AG04450 (cell line): ENCODE data around the gene PRADC1. TPM values are rescaled to one million over a fixed set of nuclear protein-coding genes. Genes with fewer than 3 reads are reported as not detected.

ENCODE experiments used
- CTCF ChIA-PET: fragments of 300-600, 350-600 bp; formaldehyde crosslinking; extraction: SDS; loops from one replicate; lab custom pipeline; 2022; ENCODE audit warnings: antibody characterized with exemption, inconsistent platforms; lab: Charles Lee
- POLR2A ChIA-PET: fragments of 350-600 bp; formaldehyde crosslinking; extraction: SDS; loops from one replicate; lab custom pipeline; 2021; ENCODE audit warnings: antibody characterized with exemption, inconsistent platforms; lab: Yijun Ruan, JAX
- DNase-seq: peaks from one replicate; pipeline ENCODE4 v3.0.0-alpha.2; 2011; ENCODE audit warnings: low read depth, low spot score
- H3K27ac ChIP-seq: one replicate; pipeline ENCODE4 v1.5.1; 2012; ENCODE audit warnings: low read depth, low read length, control low read depth
- H3K27me3 ChIP-seq: one replicate; pipeline ENCODE4 v1.6.0; 2012; ENCODE audit warnings: low read length; ENCODE audit not compliant: control insufficient read depth, insufficient read depth
- H3K4me3 ChIP-seq: 2 replicates; pipeline ENCODE4 v1.5.1; 2011; ENCODE audit warnings: mild to moderate bottlenecking, low read depth, low read length, control low read depth
- H3K9me3 ChIP-seq: 2 replicates; pipeline ENCODE4 v1.5.1; 2012; ENCODE audit warnings: low read length; ENCODE audit not compliant: control insufficient read depth, insufficient read depth
- polyA plus RNA-seq: library from polyadenylated mRNA; depleted of rRNA; stranded (reverse); fragments of >200 nt; gene quantifications from 2 replicates; pipeline ENCODE4 v1.2.3, GENCODE V29; 2011
- TF ChIP-seq, protein P1 (sequence below): IDR thresholded peaks from 2 replicates; pipeline ENCODE4 v1.5.1; 2011; ENCODE audit warnings: low read depth, low read length, control low read depth, inconsistent platforms

Gene PRADC1
- polyA plus RNA-seq, 1 experiment, result 11.6 TPM

DNA sequence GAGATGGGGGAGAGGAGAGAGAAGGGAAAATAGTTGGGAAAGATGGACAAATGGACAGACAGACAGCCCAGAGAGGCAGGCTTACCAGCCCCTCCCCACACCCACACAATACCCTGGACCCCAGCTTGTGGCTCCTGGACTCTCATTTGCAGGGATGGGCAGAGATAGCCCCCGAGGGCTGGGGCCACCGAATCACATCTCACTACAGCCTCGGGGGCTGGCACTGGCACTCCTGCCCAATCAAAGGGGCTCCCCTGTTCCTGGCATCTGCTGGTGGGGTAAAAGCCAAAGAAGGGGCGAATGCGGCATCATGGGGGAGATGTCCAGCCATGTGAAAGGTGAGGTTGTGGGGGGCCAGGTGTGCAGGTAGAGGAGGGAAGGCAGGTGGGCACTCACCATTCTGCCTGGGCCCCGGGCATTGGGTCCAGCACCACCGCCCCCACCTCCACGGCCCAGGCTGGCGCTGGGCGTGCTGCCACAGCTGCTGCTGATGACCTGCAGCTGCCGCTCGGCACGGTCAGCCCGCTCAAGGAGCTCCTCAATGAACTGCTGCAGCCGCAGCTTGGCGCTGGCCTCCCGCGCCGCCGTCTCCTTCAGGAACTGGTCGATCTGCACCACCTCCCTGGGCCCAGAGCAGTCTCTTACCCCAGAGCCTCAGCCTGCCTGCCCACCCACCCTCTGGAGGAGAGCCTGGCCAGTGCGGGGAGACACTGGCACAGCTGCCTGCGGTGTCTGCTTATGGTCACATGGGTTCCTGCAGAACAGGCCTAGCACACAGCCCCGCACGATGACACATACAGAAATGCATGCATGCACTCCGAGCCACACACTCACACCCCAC is 33.2 kb upstream of the PRADC1 start:
- no peak overlapping the region for H3K27ac ChIP-seq
- H3K4me3 ChIP-seq, result no peak overlapping the region
- no peak for DNase-seq
- CTCF ChIA-PET, result no interaction called here
- H3K27me3 ChIP-seq, result peaks cover 27% of the 10 kb centered on the region
- no peaks in the 10 kb centered on the region; the same call in 1 of the 2 replicates for H3K9me3 ChIP-seq
- TF ChIP-seq, protein P1, sequence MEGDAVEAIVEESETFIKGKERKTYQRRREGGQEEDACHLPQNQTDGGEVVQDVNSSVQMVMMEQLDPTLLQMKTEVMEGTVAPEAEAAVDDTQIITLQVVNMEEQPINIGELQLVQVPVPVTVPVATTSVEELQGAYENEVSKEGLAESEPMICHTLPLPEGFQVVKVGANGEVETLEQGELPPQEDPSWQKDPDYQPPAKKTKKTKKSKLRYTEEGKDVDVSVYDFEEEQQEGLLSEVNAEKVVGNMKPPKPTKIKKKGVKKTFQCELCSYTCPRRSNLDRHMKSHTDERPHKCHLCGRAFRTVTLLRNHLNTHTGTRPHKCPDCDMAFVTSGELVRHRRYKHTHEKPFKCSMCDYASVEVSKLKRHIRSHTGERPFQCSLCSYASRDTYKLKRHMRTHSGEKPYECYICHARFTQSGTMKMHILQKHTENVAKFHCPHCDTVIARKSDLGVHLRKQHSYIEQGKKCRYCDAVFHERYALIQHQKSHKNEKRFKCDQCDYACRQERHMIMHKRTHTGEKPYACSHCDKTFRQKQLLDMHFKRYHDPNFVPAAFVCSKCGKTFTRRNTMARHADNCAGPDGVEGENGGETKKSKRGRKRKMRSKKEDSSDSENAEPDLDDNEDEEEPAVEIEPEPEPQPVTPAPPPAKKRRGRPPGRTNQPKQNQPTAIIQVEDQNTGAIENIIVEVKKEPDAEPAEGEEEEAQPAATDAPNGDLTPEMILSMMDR, result no peak
- POLR2A ChIA-PET, result no interaction called here

DNA sequence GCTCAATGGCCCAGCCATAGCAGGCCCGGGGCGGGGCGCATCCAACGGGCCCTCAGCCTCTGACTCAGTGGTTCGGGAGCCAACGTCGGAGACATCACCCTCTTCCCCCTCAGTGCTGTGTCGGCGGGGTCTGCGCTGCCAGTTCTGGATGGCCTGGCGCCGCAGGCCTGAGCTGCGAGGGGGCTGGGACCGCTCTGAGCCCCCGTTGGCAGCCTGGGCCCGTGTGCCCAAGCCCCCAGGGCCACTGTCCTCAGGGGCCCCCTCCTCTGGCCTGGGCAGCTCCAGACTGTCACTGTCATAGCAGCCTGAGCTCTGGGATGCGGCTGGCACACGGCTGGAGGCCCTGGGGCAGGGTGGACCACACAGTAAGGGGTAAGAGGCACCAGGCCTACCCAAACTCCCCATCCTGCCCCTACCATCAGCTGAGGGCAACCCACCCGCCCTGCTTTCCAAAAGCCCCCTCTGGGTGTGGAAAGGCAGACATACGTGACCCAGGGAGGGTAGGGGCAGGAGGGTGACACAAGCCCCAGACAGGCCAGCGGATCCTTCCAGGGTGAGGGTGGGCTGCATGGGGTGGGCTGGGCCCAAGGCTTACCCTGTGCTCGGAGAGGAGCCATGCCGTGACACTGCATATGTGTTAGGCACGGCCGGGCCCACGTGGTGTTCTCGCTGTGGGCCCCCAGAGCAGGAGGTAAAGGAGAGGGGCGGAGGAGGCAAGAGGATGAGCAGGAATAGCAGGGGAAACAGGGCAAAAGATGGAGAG is 32.4 kb upstream of the PRADC1 start:
- TF ChIP-seq, protein P1, result no peak

DNA sequence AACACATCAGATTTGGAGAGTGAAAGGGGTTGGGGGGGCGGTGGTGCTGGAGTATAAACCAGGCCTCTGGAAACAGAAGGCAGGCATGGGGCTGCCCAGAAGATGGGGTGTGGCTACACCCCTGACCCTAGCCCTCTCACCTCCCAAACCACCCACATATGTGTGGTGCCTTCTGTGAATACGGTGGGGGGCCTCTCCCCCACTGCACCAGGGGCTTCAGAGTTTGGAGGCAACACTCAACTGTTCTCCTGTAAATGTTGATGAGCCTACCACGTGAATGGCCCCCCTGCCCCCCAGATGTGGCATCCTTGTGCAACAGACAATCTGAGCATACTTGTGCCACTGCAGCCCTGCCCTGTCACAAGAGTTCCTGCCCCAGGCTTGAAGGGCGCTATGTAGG is 31.7 kb upstream of the PRADC1 start:
- POLR2A ChIA-PET, result no interaction called here
- CTCF ChIA-PET, result no interaction called here
- TF ChIP-seq, protein P1, result no peak
- no peak for DNase-seq
- no peaks in the 10 kb centered on the region; the same call in 1 of the 2 replicates for H3K9me3 ChIP-seq
- H3K27me3 ChIP-seq, result peaks cover 16% of the 10 kb centered on the region
- H3K27ac ChIP-seq, result no peak overlapping the region
- H3K4me3 ChIP-seq, result no peak overlapping the region

More for the DNA sequence above, 32.4 kb upstream of the PRADC1 start:
- ChIA-PET CTCF (no interaction called here), POLR2A (no interaction called here)
- Histone ChIP-seq H3K27ac (no peak overlapping the region), H3K9me3 (no peaks in the 10 kb centered on the region; the same call in 1 of the 2 replicates), H3K4me3 (no peak overlapping the region), H3K27me3 (peaks cover 23% of the 10 kb centered on the region)
- no peak for DNase-seq

DNA sequence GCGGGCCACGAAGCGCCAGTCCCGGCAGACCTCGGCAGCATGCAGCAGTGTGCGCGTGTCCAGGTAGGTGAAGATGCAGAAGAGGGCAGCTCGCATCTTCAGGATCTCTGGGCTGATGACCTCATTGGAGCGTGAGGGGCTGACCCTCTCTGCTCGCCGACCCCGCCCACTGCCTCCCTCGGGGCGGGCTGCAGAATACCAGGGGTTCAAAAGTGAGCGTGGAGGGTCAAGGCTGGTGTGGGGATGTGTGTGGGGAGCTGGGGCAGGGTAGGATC is 31.2 kb upstream of the PRADC1 start:
- CTCF ChIA-PET, result no interaction called here
- TF ChIP-seq, protein P1, result no peak
- POLR2A ChIA-PET, result no interaction called here

More for the DNA sequence above, 31.2 kb upstream of the PRADC1 start:
- no peak overlapping the region for H3K4me3 ChIP-seq
- H3K27ac ChIP-seq, result no peak overlapping the region
- H3K9me3 ChIP-seq, result no peaks in the 10 kb centered on the region; the same call in 1 of the 2 replicates
- DNase-seq, result no peak
- peaks cover 13% of the 10 kb centered on the region for H3K27me3 ChIP-seq
